ENCODE measurements around the gene SNN. TPM values are rescaled to one million over a fixed set of nuclear protein-coding genes. Genes with fewer than 3 reads are reported as not detected.

SNN gene
- total RNA-seq, 2 donors from 2014 or later, result 28.9 to 35.1 TPM

- no peak for DNase-seq
- Histone ChIP-seq H3K9me3 (ENCODE audit: control insufficient read depth, low read length) (no peaks in the 10 kb centered on the region), H3K4me3 (ENCODE audit: low read length) (no peak overlapping the region), H3K27me3 (ENCODE audit: control insufficient read depth, insufficient read depth, low read length, poor library complexity, severe bottlenecking) (no peaks in the 10 kb centered on the region), H3K4me1 (ENCODE audit: control insufficient read depth, insufficient read depth, low read length) (peaks cover 7% of the 10 kb centered on the region), H3K36me3 (ENCODE audit: control insufficient read depth, insufficient read depth, low read length) (no peaks in the 10 kb centered on the region), H3K9ac (ENCODE audit: extremely low read depth, low read length, poor library complexity, severe bottlenecking) (no peak overlapping the region), H3K27ac (ENCODE audit: low read depth, low read length) (no peak overlapping the region)
- H3K36me3 Mint-ChIP-seq (ENCODE audit: low read depth), result no peaks in the 10 kb centered on the region
- H3K27me3 Mint-ChIP-seq (ENCODE audit: insufficient read depth), result peaks cover 3% of the 10 kb centered on the region
- no peak overlapping the region for H3K27ac Mint-ChIP-seq
- peaks cover 6% of the 10 kb centered on the region for H3K4me1 Mint-ChIP-seq
- TF ChIP-seq CTCF (conservative IDR thresholded peaks at IDR 0.05), result no peak
- 95 to 96% methylated on average over 4 to 6 of the region's 6 CpGs for WGBS, 2 experiments (ENCODE audit: insufficient coverage in 1 of 2, insufficient read length in 1 of 2)
- no peak overlapping the region for H3K4me3 Mint-ChIP-seq
- no peaks in the 10 kb centered on the region for H3K9me3 Mint-ChIP-seq
Observed at GRCh38 chr16:11634312-11634711, 33.9 kb upstream of the SNN start.

GRCh38 chr16:11635113-11635652 is 33.1 kb upstream of the SNN start:
- Mint-ChIP-seq H3K27me3 (ENCODE audit: insufficient read depth) (peaks cover 3% of the 10 kb centered on the region), H3K27ac (no peak overlapping the region), H3K4me3 (no peak overlapping the region), H3K36me3 (ENCODE audit: low read depth) (no peaks in the 10 kb centered on the region), H3K9me3 (no peaks in the 10 kb centered on the region), H3K4me1 (peaks cover 6% of the 10 kb centered on the region)
- Histone ChIP-seq H3K9me3 (ENCODE audit: control insufficient read depth, low read length) (no peaks in the 10 kb centered on the region), H3K27me3 (ENCODE audit: control insufficient read depth, insufficient read depth, low read length, poor library complexity, severe bottlenecking) (no peaks in the 10 kb centered on the region), H3K4me1 (ENCODE audit: control insufficient read depth, insufficient read depth, low read length) (peaks cover 7% of the 10 kb centered on the region), H3K9ac (ENCODE audit: extremely low read depth, low read length, poor library complexity, severe bottlenecking) (no peak overlapping the region), H3K4me3 (ENCODE audit: low read length) (no peak overlapping the region), H3K36me3 (ENCODE audit: control insufficient read depth, insufficient read depth, low read length) (no peaks in the 10 kb centered on the region), H3K27ac (ENCODE audit: low read depth, low read length) (no peak overlapping the region)
- no peak for TF ChIP-seq CTCF (conservative IDR thresholded peaks at IDR 0.05)
- WGBS, 2 experiments (ENCODE audit: insufficient coverage in 1 of 2, insufficient read length in 1 of 2), result 90 to 92% methylated on average over 4 to 10 of the region's 10 CpGs
- DNase-seq, result no peak

- 83 to 89% methylated on average over 7 to 12 of the region's 12 CpGs for WGBS, 2 experiments (ENCODE audit: insufficient coverage in 1 of 2, insufficient read length in 1 of 2)
- Histone ChIP-seq H3K36me3 (ENCODE audit: control insufficient read depth, insufficient read depth, low read length) (no peaks in the 10 kb centered on the region), H3K4me1 (ENCODE audit: control insufficient read depth, insufficient read depth, low read length) (peaks cover 7% of the 10 kb centered on the region), H3K9ac (ENCODE audit: extremely low read depth, low read length, poor library complexity, severe bottlenecking) (no peak overlapping the region), H3K4me3 (ENCODE audit: low read length) (peak overlapping the region; percentile 23), H3K27me3 (ENCODE audit: control insufficient read depth, insufficient read depth, low read length, poor library complexity, severe bottlenecking) (no peaks in the 10 kb centered on the region), H3K27ac (ENCODE audit: low read depth, low read length) (no peak overlapping the region), H3K9me3 (ENCODE audit: control insufficient read depth, low read length) (no peaks in the 10 kb centered on the region)
- Mint-ChIP-seq H3K9me3 (no peaks in the 10 kb centered on the region), H3K36me3 (ENCODE audit: low read depth) (no peaks in the 10 kb centered on the region), H3K27ac (peak overlapping the region; percentile 49), H3K4me1 (peaks cover 6% of the 10 kb centered on the region), H3K4me3 (peak overlapping the region; percentile 36), H3K27me3 (ENCODE audit: insufficient read depth) (peaks cover 7% of the 10 kb centered on the region)
- DNase-seq, result peak; percentile 55
- TF ChIP-seq CTCF (conservative IDR thresholded peaks at IDR 0.05), result no peak
Observed at GRCh38 chr16:11635679-11636171, 32.5 kb upstream of the SNN start.

Data from endodermal cell (in vitro differentiated cells).